Right atrium auricular region (tissue), 2 donors: Measurements from ENCODE around the gene FRMD4A. TPM values are rescaled to one million over a fixed set of nuclear protein-coding genes. Genes with fewer than 3 reads are reported as not detected.
A peak's percentile ranks its signal among the peaks of the same experiment; 100 is the strongest.

ENCODE experiments used
- DNase-seq: peaks from one replicate; pipeline ENCODE4 v3.0.0-alpha.2; 2019; ENCODE audit warnings: low spot score
- H3K27ac ChIP-seq, 2 donors: fragments of 200-600 bp; sonication (generic); 1 replicate in 1 of 2; 2 replicates in 1 of 2; pipeline ENCODE4 v1.5.1; 2016 to 2019
- H3K27me3 ChIP-seq, 2 donors: fragments of 200-600 bp; sonication (generic); one replicate each; pipeline versions ENCODE4 v1.5.1 to v1.6.0; 2017 to 2019
- H3K36me3 ChIP-seq: fragments of 200-600 bp; sonication (generic); one replicate; pipeline ENCODE4 v1.5.1; 2016
- H3K4me1 ChIP-seq, 2 donors: fragments of 200-600 bp; sonication (generic); one replicate each; pipeline versions ENCODE4 v1.5.1 to v1.6.0; 2017 to 2019
- H3K4me3 ChIP-seq, 2 donors: fragments of 200-600 bp; sonication (generic); 1 replicate in 1 of 2; 2 replicates in 1 of 2; pipeline ENCODE4 v1.5.1; 2017 to 2019; ENCODE audit warnings: mild to moderate bottlenecking in 1 of 2, moderate library complexity in 1 of 2
- H3K9me3 ChIP-seq, 2 donors: fragments of 200-600 bp; sonication (generic); one replicate each; pipeline ENCODE4 v1.5.1; 2019
- CTCF ChIP-seq, 2 donors: fragments of 200-600 bp; sonication (generic); IDR thresholded peaks; one replicate each; pipeline ENCODE4 v1.5.1; 2019; ENCODE audit warnings: antibody characterized with exemption in 2 of 2
- total RNA-seq, 2 donors: library from RNA; depleted of rRNA; stranded (reverse); fragments of >200 nt; gene quantifications; one replicate each; pipeline ENCODE4 v1.1.0, GENCODE V29; 2016

FRMD4A gene
- total RNA-seq, 2 donors from 2014 or later, result 15.9 to 22.9 TPM

DNA sequence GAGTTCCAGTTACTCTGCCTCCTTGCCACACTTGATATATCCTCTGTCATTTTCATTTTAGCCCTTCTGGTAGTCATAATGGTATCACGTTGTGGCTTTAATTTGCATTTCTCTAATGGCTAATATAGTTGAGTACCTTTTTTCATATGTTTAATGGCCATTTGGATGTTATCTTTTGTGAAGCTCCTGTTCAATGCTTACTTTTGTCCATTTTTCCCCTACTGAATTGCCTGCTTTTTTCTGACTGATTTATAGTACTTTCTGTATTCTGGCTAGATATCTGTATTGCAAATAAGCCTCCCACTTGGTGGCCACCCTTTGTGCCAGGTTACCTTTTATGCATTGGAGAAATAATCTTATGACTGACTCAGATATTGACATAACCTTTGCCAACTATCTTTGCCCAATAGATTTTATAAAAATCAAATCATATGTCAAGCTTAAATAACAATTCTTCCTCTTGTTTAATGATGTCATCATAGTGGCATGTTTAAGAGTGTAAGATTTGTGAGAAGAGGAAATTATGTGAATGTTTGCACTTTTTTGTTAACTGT lies 693.3 kb downstream of the FRMD4A start:
- Histone ChIP-seq H3K4me1 (peaks cover 0 to 15% of the 10 kb centered on the region in 2 donors), H3K9me3 (peaks cover 0 to 6% of the 10 kb centered on the region in 2 donors), H3K36me3 (peaks cover 8% of the 10 kb centered on the region), H3K27me3 (no peaks in the 10 kb centered on the region), H3K27ac (no peak overlapping the region), H3K4me3 (no peak overlapping the region)
- DNase-seq, result no peak
- TF ChIP-seq CTCF (IDR thresholded peaks at IDR 0.05), result no peak

DNA sequence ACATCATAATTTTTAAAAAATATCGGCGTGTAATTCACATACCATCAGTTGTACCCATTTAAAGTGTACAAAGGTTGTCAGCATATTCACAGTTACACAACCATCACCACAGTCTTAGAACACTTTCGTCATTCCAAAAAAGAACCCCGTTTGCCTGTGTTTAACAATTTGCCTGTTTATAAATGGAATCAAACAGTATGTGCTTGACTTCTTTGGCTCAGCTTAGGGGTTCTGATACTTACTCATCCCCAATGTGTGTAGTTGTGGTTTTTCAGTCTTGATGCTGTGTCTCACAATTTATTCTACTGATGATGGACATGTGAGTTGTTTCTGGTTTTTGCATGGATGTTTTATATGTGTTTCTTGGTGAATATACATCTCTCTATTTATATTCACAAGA lies 693.9 kb downstream of the FRMD4A start:
- DNase-seq, result no peak
- H3K4me3 ChIP-seq, result no peak overlapping the region
- no peak overlapping the region for H3K27ac ChIP-seq
- H3K9me3 ChIP-seq, result peaks cover 0 to under 1% of the 10 kb centered on the region in 2 donors
- H3K27me3 ChIP-seq, result no peaks in the 10 kb centered on the region
- H3K36me3 ChIP-seq, result peaks cover 2% of the 10 kb centered on the region
- H3K4me1 ChIP-seq, result peaks cover 0 to 15% of the 10 kb centered on the region in 2 donors
- no peak for TF ChIP-seq CTCF (IDR thresholded peaks at IDR 0.05)

DNA sequence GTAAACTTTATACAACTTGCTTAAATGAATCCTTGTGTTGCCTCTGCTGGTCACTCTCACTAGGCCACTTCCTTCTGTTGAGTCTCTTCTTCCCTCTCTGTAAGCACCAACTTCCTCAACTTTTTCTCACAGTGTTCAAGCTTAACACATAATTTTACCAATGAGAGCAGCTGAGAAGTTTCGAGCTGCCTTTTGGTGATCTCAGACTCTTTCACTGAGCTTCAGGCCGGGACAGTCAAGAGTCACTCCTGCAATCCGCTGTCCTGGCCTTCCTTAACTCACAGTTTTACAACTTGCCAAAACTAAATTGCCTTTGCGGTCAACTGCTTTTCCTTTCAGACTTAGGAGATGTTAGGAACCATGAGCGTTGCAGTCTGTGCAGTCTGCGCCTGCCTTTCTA lies 696.5 kb downstream of the FRMD4A start:
- peak overlapping the region; percentile 47 to 88 for H3K27ac ChIP-seq
- no peak overlapping the region for H3K4me3 ChIP-seq
- H3K9me3 ChIP-seq, result no peaks in the 10 kb centered on the region
- no peak for DNase-seq
- TF ChIP-seq CTCF (IDR thresholded peaks at IDR 0.05), result no peak
- H3K4me1 ChIP-seq, result peaks cover 0 to 15% of the 10 kb centered on the region in 2 donors
- no peaks in the 10 kb centered on the region for H3K27me3 ChIP-seq
- H3K36me3 ChIP-seq, result peaks cover 10% of the 10 kb centered on the region

GRCh38 chr10:13633689-13634088 lies 697.0 kb downstream of the FRMD4A start:
- no peak overlapping the region for H3K4me3 ChIP-seq
- H3K27me3 ChIP-seq, result no peaks in the 10 kb centered on the region
- peak overlapping the region; percentile 71 to 88 for H3K27ac ChIP-seq
- no peaks in the 10 kb centered on the region for H3K9me3 ChIP-seq
- H3K36me3 ChIP-seq, result peaks cover 10% of the 10 kb centered on the region
- no peak for TF ChIP-seq CTCF (IDR thresholded peaks at IDR 0.05)
- peaks cover 0 to 15% of the 10 kb centered on the region in 2 donors for H3K4me1 ChIP-seq
- DNase-seq, result peak; percentile 84

- Histone ChIP-seq H3K27ac (peak overlapping the region; percentile 71 to 88), H3K9me3 (no peaks in the 10 kb centered on the region), H3K4me3 (no peak overlapping the region), H3K27me3 (no peaks in the 10 kb centered on the region), H3K36me3 (peaks cover 11% of the 10 kb centered on the region), H3K4me1 (peaks cover 0 to 15% of the 10 kb centered on the region in 2 donors)
- TF ChIP-seq CTCF (IDR thresholded peaks at IDR 0.05), result no peak
- no peak for DNase-seq
Measured at GRCh38 chr10:13632884-13633440, 697.8 kb downstream of the FRMD4A start.

- H3K4me3 ChIP-seq, result no peak overlapping the region
- TF ChIP-seq CTCF (IDR thresholded peaks at IDR 0.05), result no peak
Measured at GRCh38 chr10:13632440-13632839, 698.3 kb downstream of the FRMD4A start.

More at GRCh38 chr10:13632440-13632839, 698.3 kb downstream of the FRMD4A start:
- H3K27me3 ChIP-seq, result no peaks in the 10 kb centered on the region
- H3K27ac ChIP-seq, result peak overlapping the region; percentile 71 to 88
- H3K36me3 ChIP-seq, result peaks cover 16% of the 10 kb centered on the region
- H3K9me3 ChIP-seq, result no peaks in the 10 kb centered on the region
- H3K4me1 ChIP-seq, result peaks cover 0 to 15% of the 10 kb centered on the region in 2 donors
- DNase-seq, result no peak
